HTR-8/SVneo (cell line): Measurements from ENCODE around the gene COL25A1.

Experiments used
- DNase-seq: peaks from one replicate; pipeline ENCODE4 v3.0.0; 2011; ENCODE audit warnings: low spot score, mixed read lengths; ENCODE audit not compliant: insufficient read length
- FAIRE-seq: peaks from 2 replicates; lab custom pipeline; 2011; peaks lifted over from hg19 to GRCh38; lab: Jason Lieb, UNC

COL25A1 gene

GRCh38 chr4:108846568-108846967 lies 455.9 kb downstream of the COL25A1 start:
- DNase-seq (no peak), FAIRE-seq (no peak)

DNA sequence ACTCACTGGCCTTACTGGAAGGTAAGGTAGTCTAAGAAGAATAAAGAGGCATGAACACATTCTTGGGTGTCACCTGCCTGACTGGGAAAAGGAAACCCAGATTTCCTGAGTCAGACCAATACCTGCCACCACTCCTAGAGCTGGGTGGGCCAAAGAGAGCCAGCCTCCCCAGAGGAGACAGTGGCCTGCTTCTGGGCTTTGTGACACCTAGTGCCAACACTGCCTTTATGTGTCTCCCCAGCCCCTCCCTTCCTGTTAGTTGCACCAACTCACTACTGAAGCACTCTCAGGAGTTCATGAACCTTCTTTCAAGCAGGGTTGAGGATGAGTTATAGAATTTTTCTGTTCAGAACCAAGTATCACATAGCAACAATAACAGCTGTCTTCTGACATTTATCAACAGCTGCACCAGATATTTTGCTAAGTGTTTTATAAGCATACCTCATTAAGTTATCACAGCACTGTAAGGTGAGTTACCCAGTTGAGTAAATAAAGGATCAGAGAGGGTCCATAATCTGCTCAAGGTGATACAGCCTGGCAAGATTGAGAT lies 462.0 kb downstream of the COL25A1 start:
- DNase-seq (no peak), FAIRE-seq (no peak)

- FAIRE-seq (no peak), DNase-seq (no peak)
These were observed 463.1 kb downstream of the COL25A1 start for GRCh38 chr4:108839333-108839732.

DNA sequence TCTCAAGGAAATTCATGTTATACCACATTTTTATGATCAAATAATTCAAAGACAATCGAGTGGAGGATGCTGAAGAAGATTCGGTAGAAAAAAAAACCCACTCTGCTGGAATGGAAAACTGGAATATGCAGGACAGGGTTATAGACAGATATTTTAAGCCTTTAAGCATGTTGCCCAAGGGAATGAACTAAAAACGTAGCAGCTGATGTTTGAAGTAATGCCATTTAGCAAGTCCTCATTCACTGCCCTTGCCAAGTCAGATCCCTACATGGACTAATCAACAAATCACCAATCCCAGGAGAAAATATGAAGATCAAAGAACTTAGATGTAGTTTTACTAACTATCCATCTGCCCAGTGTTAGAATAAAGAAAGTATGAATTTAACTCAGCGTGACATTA lies 464.0 kb downstream of the COL25A1 start:
- FAIRE-seq, result no peak

GRCh38 chr4:108834835-108835384 lies 467.5 kb downstream of the COL25A1 start:
- DNase-seq (peak; percentile 6), FAIRE-seq (no peak)

More for the DNA sequence above, 464.0 kb downstream of the COL25A1 start:
- no peak for DNase-seq

DNA sequence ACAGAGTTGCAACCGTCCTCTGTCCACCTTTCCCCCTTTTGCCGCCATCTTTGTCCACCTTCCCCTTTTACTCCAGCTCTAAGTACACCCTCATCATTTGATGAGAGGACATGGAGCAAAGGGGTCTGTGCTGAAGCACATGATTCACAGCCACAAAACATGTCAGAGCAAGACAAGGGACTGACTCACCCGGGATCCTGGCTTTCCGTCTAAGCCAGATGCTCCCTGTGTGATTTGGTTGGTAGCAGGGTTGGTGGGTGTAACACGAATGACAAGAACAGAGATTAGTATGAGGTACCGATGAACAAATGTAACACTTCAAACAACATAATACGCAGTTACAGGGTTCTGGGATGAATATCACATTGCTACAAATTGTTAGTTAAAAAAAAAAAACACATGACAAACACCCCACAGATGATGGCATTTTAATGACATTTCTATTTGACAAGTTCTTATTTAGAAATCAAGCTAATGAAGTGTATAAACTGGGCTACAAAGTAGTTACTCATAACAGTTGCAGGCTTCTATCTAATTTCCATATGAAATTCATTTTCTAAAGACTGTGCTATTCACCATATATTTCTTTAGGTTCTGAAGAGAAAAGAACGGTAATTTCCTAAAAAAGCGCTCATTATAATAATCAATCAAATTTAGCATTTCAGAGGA lies 468.2 kb downstream of the COL25A1 start:
- FAIRE-seq (no peak), DNase-seq (peak; percentile 10)

- DNase-seq (no peak), FAIRE-seq (no peak)
These were observed 469.4 kb downstream of the COL25A1 start for GRCh38 chr4:108833046-108833445.

GRCh38 chr4:108831886-108832285 lies 470.6 kb downstream of the COL25A1 start:
- FAIRE-seq, result no peak
- no peak for DNase-seq

DNA sequence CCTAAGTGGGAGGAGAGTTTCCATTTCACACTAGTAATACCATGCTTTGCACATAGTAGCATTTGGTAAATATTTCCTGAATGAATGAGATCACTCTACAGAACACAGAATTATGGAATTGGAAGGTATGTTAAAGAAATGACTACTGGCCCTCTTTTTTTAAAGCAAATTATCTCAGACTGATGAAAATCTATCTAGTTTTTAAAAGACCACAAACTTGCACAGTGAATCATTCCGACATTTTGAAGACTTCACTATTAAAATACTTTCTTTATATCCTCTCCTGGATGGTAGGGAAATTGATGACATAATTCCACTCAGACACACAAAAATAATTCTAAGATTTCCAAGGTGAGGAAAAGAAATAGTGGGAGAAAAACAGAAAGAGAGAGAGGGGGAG lies 471.2 kb downstream of the COL25A1 start:
- DNase-seq, result no peak
- no peak for FAIRE-seq

DNA sequence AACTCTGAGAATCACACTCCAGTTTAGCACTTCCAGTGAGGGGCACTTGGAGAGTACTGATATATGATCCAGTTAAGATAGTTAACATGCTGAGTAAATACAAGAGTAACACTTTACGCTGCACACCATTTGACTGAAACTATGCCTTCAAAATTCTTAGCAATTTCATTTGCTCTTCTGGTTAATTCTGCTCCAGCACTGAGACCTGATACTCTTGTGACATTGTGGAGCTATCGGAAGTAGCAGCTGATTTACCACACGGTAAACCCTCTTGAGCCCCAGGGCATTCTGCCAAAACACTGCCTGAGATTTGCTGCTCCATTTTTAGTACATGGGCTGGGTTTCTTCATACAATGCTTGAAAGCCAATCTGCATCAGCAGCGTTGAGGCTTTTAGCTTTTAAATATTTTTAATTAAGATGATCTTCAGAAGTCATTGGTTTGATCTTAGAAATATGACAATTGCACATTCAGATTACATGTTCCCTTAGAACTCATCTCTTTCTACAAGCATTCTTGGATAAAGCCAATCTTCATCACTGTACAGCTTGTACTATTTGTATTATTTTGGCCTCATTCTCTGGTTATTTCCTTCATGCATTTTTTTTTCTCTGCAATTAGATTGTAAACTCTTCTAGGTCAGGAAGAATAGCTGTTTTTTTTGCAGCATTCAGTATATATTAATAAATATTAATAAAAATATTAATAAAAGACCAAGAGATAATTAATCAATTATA lies 471.8 kb downstream of the COL25A1 start:
- DNase-seq (no peak), FAIRE-seq (no peak)

DNA sequence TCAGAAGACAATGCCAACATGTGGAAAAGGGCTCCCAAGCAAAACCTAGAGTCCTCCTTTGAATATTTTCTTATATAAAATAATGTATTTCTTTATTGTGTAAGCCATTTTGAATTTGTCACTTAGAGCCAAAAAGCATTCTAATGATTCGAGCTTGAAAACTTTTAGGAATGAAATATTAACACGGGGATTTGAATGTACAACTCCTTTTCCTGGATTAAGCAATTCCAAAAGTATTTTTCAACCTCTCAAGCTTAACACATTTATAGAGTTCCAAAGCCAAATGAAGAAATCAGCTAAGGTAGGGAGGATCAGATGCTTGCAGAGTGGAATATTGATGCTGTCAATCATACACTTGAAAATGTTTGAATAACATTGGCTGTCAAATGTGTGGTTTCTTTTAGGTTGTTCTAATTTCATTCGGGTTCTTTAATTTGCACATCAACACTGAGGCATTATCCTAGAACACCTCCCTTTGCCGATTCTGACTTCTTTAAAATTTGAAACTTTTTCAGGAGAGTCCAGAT lies 472.4 kb downstream of the COL25A1 start:
- FAIRE-seq (no peak), DNase-seq (no peak)

- DNase-seq (no peak), FAIRE-seq (no peak)
These were observed 473.8 kb downstream of the COL25A1 start for GRCh38 chr4:108828620-108829019.

- no peak for FAIRE-seq
- DNase-seq, result no peak
These were observed 476.7 kb downstream of the COL25A1 start for GRCh38 chr4:108825737-108826136.

DNA sequence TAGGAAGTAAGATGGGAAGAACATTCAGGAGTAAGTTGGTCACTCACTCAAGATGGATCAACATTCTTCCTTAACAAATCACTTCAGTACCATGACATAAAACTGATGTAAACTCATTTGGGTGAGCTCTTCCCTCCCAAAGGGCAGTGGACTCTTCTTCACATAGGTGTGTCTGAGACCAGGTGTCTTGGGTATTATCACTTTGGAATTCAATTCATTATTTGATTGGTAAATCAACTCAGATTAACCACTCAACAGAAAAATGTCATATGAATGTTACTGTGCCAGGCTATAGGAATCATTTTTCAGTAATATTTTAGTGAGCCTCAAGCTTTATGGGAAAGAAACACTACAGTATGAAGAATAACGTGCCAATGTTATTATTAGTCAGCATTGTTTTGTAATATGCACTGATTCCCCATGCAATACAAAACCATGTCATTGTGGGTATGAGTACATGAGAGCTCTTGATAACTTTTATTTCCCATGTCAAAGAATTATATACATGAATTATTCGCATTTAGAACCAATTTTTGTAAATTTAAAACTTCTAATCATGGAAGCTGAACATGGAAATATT lies 481.0 kb downstream of the COL25A1 start:
- DNase-seq (no peak), FAIRE-seq (no peak)

DNA sequence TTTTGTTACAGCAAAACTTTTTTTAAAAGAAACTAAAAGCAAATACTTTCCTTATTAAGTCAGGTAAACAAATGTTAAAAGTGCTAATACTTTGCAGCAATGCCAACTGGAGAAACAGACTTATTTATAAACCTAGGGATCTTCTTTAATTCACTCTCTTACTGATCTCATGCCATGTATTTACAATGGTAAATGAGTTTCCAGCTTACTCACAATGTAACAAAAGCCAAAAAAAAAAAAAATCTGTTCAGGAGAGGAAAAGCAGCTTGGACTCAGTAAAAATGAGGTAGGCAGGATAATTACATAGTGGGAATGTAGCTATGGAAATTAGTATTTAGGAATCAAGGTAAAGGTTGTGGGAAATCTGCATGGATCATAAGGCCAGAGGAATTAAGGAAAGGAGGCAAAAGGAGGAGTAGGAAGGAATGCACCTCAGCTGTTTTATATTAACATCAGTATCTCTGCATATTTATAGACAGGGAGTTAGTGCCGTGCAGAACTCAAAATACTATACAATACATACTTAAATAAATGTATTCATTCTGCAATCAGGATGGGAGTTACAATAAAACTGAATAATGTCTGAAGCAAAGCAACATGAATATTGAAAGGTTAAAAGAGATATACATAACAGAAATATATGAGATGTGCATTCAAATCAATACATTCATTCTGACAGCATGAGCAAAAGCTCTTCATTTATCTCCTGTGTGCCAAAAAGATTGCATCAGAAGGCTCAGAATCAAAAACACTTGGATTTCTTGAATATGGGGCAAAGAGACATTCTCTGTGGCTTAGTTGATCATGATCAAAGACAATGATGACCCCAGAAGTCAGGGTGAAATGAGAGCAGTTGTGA lies 481.7 kb downstream of the COL25A1 start:
- FAIRE-seq (no peak), DNase-seq (no peak)

DNA sequence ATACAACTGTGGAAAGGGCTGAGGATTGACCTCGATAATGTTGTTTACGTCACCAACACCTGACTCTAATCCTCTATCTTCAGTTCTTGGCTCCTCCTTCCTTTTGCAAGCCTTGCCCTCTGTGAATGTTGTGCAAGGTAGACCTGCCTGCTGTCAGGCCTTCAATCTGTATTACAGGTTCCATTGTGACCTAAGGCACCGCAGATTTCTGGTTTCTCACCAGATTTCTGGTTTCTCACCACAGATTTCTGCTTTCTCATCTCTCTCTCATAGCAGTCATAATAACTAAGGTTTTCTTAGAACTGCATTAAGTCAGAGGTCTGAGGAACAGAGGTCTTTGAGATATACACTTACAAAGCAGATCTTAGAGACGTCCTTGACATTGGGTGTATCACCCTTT lies 488.1 kb downstream of the COL25A1 start:
- DNase-seq, result no peak
- no peak for FAIRE-seq

GRCh38 chr4:108813261-108813660 lies 489.2 kb downstream of the COL25A1 start:
- DNase-seq, result no peak
- no peak for FAIRE-seq

GRCh38 chr4:108811486-108811885 lies 491.0 kb downstream of the COL25A1 start:
- DNase-seq (no peak), FAIRE-seq (no peak)

DNA sequence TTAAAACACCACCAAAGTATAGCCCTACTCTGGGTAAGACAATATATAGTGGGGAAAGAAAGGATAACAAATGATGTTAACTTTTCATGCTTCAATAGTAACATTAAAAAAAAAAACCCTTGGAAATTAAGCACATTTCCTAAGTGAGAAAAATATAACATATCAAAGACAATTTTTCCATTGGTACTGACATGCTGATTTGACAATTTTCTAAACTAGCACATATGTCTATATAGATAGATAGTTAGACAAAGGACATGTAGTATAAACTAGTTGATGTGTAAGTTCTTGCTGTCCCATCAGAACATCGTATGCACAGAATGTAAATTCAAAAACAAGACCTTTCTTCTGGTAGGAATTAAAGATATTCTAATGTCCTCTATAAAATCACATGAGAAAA lies 492.4 kb downstream of the COL25A1 start:
- no peak for FAIRE-seq
- no peak for DNase-seq
